Activated CD4-positive, alpha-beta T cell treated with anti-CD3 and anti-CD28 coated beads, Interleukin-2, amount 10 ng/mL, durations not matched to agents 24 days and 14 days (primary cell): Measurements from ENCODE around the gene PIP5K1B. TPM values are rescaled to one million over a fixed set of nuclear protein-coding genes. Genes with fewer than 3 reads are reported as not detected.

ENCODE experiments used
- DNase-seq: peaks from one replicate; pipeline ENCODE4 v3.0.0; 2022
- H3K27ac Mint-ChIP-seq: one replicate; pipeline ENCODE4 v1.8.0; 2022; ENCODE audit warnings: mild to moderate bottlenecking, mixed read lengths
- H3K27me3 Mint-ChIP-seq: one replicate; pipeline ENCODE4 v1.8.0; 2022; ENCODE audit warnings: mixed read lengths
- H3K36me3 Mint-ChIP-seq: one replicate; pipeline ENCODE4 v1.8.0; 2022; ENCODE audit warnings: low read depth, mild to moderate bottlenecking, mixed read lengths
- H3K4me1 Mint-ChIP-seq: one replicate; pipeline ENCODE4 v1.8.0; 2021; ENCODE audit warnings: mixed read lengths
- H3K4me3 Mint-ChIP-seq: one replicate; pipeline ENCODE4 v1.8.0; 2022; ENCODE audit warnings: mild to moderate bottlenecking, moderate library complexity, mixed read lengths
- H3K9me3 Mint-ChIP-seq: one replicate; pipeline ENCODE4 v1.8.0; 2021; ENCODE audit warnings: mixed read lengths
- intact Hi-C: fragments of 100-400 bp; cut with micrococcal nuclease; formaldehyde crosslinking; loops from one replicate; pipeline ENCODE4 v1.15.1; 2023
- total RNA-seq: library from RNA; stranded (reverse); gene quantifications from 2 replicates; pipeline ENCODE4 v1.2.3, GENCODE V29; 2022

PIP5K1B gene
- total RNA-seq, 1 donor from 2014 or later, result 58.8 TPM

- Mint-ChIP-seq H3K4me1 (peaks cover 36% of the 10 kb centered on the region), H3K36me3 (no peaks in the 10 kb centered on the region), H3K4me3 (peak overlapping the region; percentile 53), H3K27ac (peak overlapping the region; percentile 16), H3K9me3 (no peaks in the 10 kb centered on the region), H3K27me3 (peaks cover 15% of the 10 kb centered on the region)
- DNase-seq, result peak; percentile 83
- intact Hi-C loops, result loop anchor here (10.0 kb wide), 1 partner anchor 215 kb away; no protein-coding TSS in a partner anchor
These were observed 314.8 kb downstream of the PIP5K1B start for GRCh38 chr9:69019808-69020207.

GRCh38 chr9:69020301-69021145, 315.5 kb downstream of the PIP5K1B start:
- no peak for DNase-seq
- intact Hi-C loops, result loop anchor here (10.0 kb wide), 1 partner anchor 216 kb away; no protein-coding TSS in a partner anchor
- peaks cover 13% of the 10 kb centered on the region for H3K27me3 Mint-ChIP-seq
- no peaks in the 10 kb centered on the region for H3K36me3 Mint-ChIP-seq
- peak overlapping the region; percentile 53 for H3K4me3 Mint-ChIP-seq
- no peaks in the 10 kb centered on the region for H3K9me3 Mint-ChIP-seq
- H3K27ac Mint-ChIP-seq, result no peak overlapping the region
- H3K4me1 Mint-ChIP-seq, result peaks cover 34% of the 10 kb centered on the region

DNA sequence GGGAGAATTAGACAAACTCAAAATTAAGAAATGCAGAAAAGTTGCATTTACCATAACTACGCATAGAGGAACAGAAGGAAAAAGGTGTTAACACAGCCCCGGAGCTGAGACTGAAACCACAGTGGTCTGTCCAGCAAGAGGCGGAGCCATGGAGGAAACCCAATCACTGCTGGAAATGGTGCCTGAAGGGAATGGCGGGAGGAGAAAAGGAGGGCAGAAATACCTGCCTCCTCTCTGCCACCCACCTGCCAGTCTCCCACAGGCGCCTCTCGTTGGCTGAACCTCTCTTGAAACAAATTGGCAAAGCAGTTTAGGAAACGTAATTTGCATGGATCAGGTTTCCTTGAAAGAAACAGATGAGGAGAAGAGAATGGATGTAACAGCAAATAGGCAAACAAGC, 318.6 kb downstream of the PIP5K1B start:
- no peak overlapping the region for H3K4me3 Mint-ChIP-seq
- no peak for DNase-seq
- peaks cover 44% of the 10 kb centered on the region for H3K4me1 Mint-ChIP-seq
- no peaks in the 10 kb centered on the region for H3K9me3 Mint-ChIP-seq
- no peak overlapping the region for H3K27ac Mint-ChIP-seq
- peaks cover 2% of the 10 kb centered on the region for H3K27me3 Mint-ChIP-seq
- H3K36me3 Mint-ChIP-seq, result no peaks in the 10 kb centered on the region
- intact Hi-C loops, result loop anchor here (10.0 kb wide), 1 partner anchor 219 kb away; no protein-coding TSS in a partner anchor

GRCh38 chr9:69027355-69028097, 322.5 kb downstream of the PIP5K1B start:
- Mint-ChIP-seq H3K4me3 (no peak overlapping the region), H3K36me3 (no peaks in the 10 kb centered on the region), H3K9me3 (no peaks in the 10 kb centered on the region), H3K4me1 (peaks cover 44% of the 10 kb centered on the region), H3K27ac (no peak overlapping the region), H3K27me3 (peaks cover 2% of the 10 kb centered on the region)
- DNase-seq, result peak; percentile 84
- intact Hi-C loops, result loop anchor here (1.0 to 10.0 kb wide), 8 partner anchors 8 to 443 kb away; partner anchors contain the start of gene FXN

- H3K36me3 Mint-ChIP-seq, result no peaks in the 10 kb centered on the region
- peaks cover 2% of the 10 kb centered on the region for H3K27me3 Mint-ChIP-seq
- peak overlapping the region; percentile 32 for H3K4me3 Mint-ChIP-seq
- intact Hi-C loops, result loop anchor here (2.0 to 10.0 kb wide), 3 partner anchors 74 to 246 kb away; a partner anchor contains a TSS
- peak; percentile 89 for DNase-seq
- no peaks in the 10 kb centered on the region for H3K9me3 Mint-ChIP-seq
- H3K4me1 Mint-ChIP-seq, result peaks cover 40% of the 10 kb centered on the region
- peak overlapping the region; percentile 75 for H3K27ac Mint-ChIP-seq
These were observed 323.7 kb downstream of the PIP5K1B start for GRCh38 chr9:69028754-69029153.

- no peak for DNase-seq
- intact Hi-C loops, result loop anchor here (2.0 to 10.0 kb wide), 3 partner anchors 75 to 247 kb away; a partner anchor contains a TSS
- H3K9me3 Mint-ChIP-seq, result no peaks in the 10 kb centered on the region
- no peak overlapping the region for H3K4me3 Mint-ChIP-seq
- H3K27me3 Mint-ChIP-seq, result no peaks in the 10 kb centered on the region
- H3K27ac Mint-ChIP-seq, result no peak overlapping the region
- no peaks in the 10 kb centered on the region for H3K36me3 Mint-ChIP-seq
- peaks cover 38% of the 10 kb centered on the region for H3K4me1 Mint-ChIP-seq
These were observed 324.5 kb downstream of the PIP5K1B start for GRCh38 chr9:69029535-69029934.

- Mint-ChIP-seq H3K36me3 (peaks cover 2% of the 10 kb centered on the region), H3K4me1 (peaks cover 40% of the 10 kb centered on the region), H3K27ac (no peak overlapping the region), H3K27me3 (no peaks in the 10 kb centered on the region), H3K4me3 (no peak overlapping the region), H3K9me3 (no peaks in the 10 kb centered on the region)
- intact Hi-C loops, result no loop called here
- DNase-seq, result no peak
These were observed 326.0 kb downstream of the PIP5K1B start for GRCh38 chr9:69030851-69031645.

GRCh38 chr9:69034071-69034470, 329.0 kb downstream of the PIP5K1B start:
- peaks cover 28% of the 10 kb centered on the region for H3K4me1 Mint-ChIP-seq
- H3K9me3 Mint-ChIP-seq, result no peaks in the 10 kb centered on the region
- H3K27me3 Mint-ChIP-seq, result no peaks in the 10 kb centered on the region
- H3K27ac Mint-ChIP-seq, result no peak overlapping the region
- H3K36me3 Mint-ChIP-seq, result peaks cover 8% of the 10 kb centered on the region
- intact Hi-C loops, result loop anchor here (2.0 kb wide), 1 partner anchor 159 kb away; no protein-coding TSS in a partner anchor
- no peak overlapping the region for H3K4me3 Mint-ChIP-seq
- no peak for DNase-seq

DNA sequence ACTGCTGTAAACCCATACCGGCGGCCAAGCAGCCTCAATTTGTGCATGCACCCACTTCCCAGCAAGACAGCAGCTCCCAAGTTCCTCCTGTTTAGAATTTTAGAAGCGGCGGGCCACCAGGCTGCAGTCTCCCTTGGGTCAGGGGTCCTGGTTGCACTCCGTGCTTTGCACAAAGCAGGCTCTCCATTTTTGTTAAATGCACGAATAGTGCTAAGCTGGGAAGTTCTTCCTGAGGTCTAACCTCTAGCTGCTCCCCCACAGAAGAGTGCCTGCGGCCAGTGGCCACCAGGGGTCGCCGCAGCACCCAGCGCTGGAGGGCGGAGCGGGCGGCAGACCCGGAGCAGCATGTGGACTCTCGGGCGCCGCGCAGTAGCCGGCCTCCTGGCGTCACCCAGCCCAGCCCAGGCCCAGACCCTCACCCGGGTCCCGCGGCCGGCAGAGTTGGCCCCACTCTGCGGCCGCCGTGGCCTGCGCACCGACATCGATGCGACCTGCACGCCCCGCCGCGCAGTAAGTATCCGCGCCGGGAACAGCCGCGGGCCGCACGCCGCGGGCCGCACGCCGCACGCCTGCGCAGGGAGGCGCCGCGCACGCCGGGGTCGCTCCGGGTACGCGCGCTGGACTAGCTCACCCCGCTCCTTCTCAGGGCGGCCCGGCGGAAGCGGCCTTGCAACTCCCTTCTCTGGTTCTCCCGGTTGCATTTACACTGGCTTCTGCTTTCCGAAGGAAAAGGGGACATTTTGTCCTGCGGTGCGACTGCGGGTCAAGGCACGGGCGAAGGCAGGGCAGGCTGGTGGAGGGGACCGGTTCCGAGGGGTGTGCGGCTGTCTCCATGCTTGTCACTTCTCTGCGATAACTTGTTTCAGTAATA, 330.6 kb downstream of the PIP5K1B start, which contains the start of gene FXN:
TSS of gene FXN (plus strand) at position 315 of the 871 bp plus-strand sequence. CDS start at position 346, 31 bp downstream.
- Mint-ChIP-seq H3K36me3 (peaks cover 10% of the 10 kb centered on the region), H3K4me3 (peak within 1 kb of the TSS; percentile 98), H3K27ac (peak within 1 kb of the TSS; percentile 93), H3K4me1 (peaks cover 17% of the 10 kb centered on the region), H3K27me3 (no peaks in the 10 kb centered on the region), H3K9me3 (no peaks in the 10 kb centered on the region)
- intact Hi-C loops, result loop anchor here (1.0 to 5.0 kb wide), 5 partner anchors 8 to 157 kb away; no protein-coding TSS in a partner anchor
- peak; percentile 96 for DNase-seq

- peak overlapping the region; percentile 93 for H3K27ac Mint-ChIP-seq
- H3K4me3 Mint-ChIP-seq, result peak overlapping the region; percentile 98
- H3K36me3 Mint-ChIP-seq, result peaks cover 10% of the 10 kb centered on the region
- peaks cover 13% of the 10 kb centered on the region for H3K4me1 Mint-ChIP-seq
- intact Hi-C loops, result loop anchor here (2.0 to 5.0 kb wide), 3 partner anchors 18 to 141 kb away; no protein-coding TSS in a partner anchor
- peak; percentile 75 for DNase-seq
- no peaks in the 10 kb centered on the region for H3K9me3 Mint-ChIP-seq
- H3K27me3 Mint-ChIP-seq, result no peaks in the 10 kb centered on the region
These were observed 331.3 kb downstream of the PIP5K1B start for GRCh38 chr9:69036309-69036708.

DNA sequence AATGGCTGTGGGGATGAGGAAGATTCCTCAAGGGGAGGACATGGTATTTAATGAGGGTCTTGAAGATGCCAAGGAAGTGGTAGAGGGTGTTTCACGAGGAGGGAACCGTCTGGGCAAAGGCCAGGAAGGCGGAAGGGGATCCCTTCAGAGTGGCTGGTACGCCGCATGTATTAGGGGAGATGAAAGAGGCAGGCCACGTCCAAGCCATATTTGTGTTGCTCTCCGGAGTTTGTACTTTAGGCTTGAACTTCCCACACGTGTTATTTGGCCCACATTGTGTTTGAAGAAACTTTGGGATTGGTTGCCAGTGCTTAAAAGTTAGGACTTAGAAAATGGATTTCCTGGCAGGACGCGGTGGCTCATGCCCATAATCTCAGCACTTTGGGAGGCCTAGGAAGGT, 331.8 kb downstream of the PIP5K1B start:
- intact Hi-C loops, result loop anchor here (2.0 to 5.0 kb wide), 3 partner anchors 18 to 141 kb away; no protein-coding TSS in a partner anchor
- DNase-seq, result no peak
- peaks cover 10% of the 10 kb centered on the region for H3K36me3 Mint-ChIP-seq
- H3K4me1 Mint-ChIP-seq, result peaks cover 13% of the 10 kb centered on the region
- H3K9me3 Mint-ChIP-seq, result no peaks in the 10 kb centered on the region
- H3K27ac Mint-ChIP-seq, result peak overlapping the region; percentile 93
- H3K4me3 Mint-ChIP-seq, result peak overlapping the region; percentile 98
- no peaks in the 10 kb centered on the region for H3K27me3 Mint-ChIP-seq

DNA sequence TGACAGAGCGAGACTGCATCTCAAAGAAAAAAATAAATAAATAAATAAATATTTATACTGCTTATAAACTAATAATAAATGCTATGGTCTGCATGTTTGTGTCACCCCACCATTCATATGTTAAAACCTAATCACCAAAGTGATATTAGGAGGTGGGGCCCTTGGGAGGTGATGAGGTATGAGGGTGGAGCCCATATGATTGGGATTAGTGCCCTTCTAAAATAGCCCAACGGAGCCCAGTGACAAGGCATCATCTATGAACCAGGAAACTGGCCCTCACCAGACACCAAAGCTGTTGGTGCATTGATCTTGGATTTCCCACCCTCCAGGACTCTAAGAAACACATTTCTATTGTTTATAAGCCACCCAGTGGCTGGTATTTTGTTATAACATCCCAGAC, 335.6 kb downstream of the PIP5K1B start:
- no peak overlapping the region for H3K27ac Mint-ChIP-seq
- peaks cover 26% of the 10 kb centered on the region for H3K4me1 Mint-ChIP-seq
- intact Hi-C loops, result no loop called here
- H3K27me3 Mint-ChIP-seq, result no peaks in the 10 kb centered on the region
- H3K36me3 Mint-ChIP-seq, result peaks cover 14% of the 10 kb centered on the region
- H3K9me3 Mint-ChIP-seq, result no peaks in the 10 kb centered on the region
- DNase-seq, result no peak
- H3K4me3 Mint-ChIP-seq, result no peak overlapping the region
